CD8-positive, alpha-beta memory T cell (primary cell): ENCODE results near the gene TGIF2. TPM values are rescaled to one million over a fixed set of nuclear protein-coding genes. Genes with fewer than 3 reads are reported as not detected.
"Not testable (repeated sequence)": the region's sequence is repeated elsewhere in the genome, so short reads cannot be mapped to it uniquely, and the experiment has no call there.

Experiments used
- CTCF ChIA-PET: fragments of 350-600 bp; sonication (Branson Sonifier 250); formaldehyde crosslinking; loops from one replicate; lab custom pipeline; 2021; ENCODE audit warnings: antibody characterized with exemption; lab: Charles Lee
- POLR2A ChIA-PET: fragments of 350-600 bp; sonication (Branson Sonifier 250); formaldehyde crosslinking; loops from one replicate; lab custom pipeline; 2021; ENCODE audit warnings: antibody characterized with exemption; lab: Charles Lee
- DNase-seq, 5 donors: peaks; one replicate each; pipeline versions ENCODE4 v3.0.0 to v3.0.0-alpha.2; 2020 to 2022; ENCODE audit warnings: mixed read lengths in 1 of 5
- H3K27ac ChIP-seq: one replicate; pipeline ENCODE4 v1.7.0; 2013; ENCODE audit warnings: low read depth, mild to moderate bottlenecking, low read length, moderate library complexity
- H3K27me3 ChIP-seq: 2 replicates; pipeline ENCODE4 v1.7.0; 2013; ENCODE audit warnings: low read length, mild to moderate bottlenecking; ENCODE audit not compliant: insufficient read depth, poor library complexity, severe bottlenecking
- H3K36me3 ChIP-seq: 2 replicates; pipeline ENCODE4 v1.7.0; 2013; ENCODE audit warnings: mild to moderate bottlenecking, low read length, moderate library complexity; ENCODE audit not compliant: insufficient read depth
- H3K4me1 ChIP-seq: 2 replicates; pipeline ENCODE4 v1.7.0; 2013; ENCODE audit warnings: mild to moderate bottlenecking, low read length, moderate library complexity; ENCODE audit not compliant: insufficient read depth
- H3K4me3 ChIP-seq: 2 replicates; pipeline ENCODE4 v1.7.0; 2013; ENCODE audit warnings: mild to moderate bottlenecking, low read length
- H3K9me3 ChIP-seq: 2 replicates; pipeline ENCODE4 v1.7.0; 2013; ENCODE audit warnings: mild to moderate bottlenecking, low read length
- H3K27ac Mint-ChIP-seq, 8 donors: one replicate each; pipeline ENCODE4 v1.8.0; 2020 to 2021; ENCODE audit warnings: mixed read lengths in 8 of 8, mild to moderate bottlenecking in 6 of 8, inconsistent platforms in 3 of 8, moderate library complexity in 3 of 8
- H3K27me3 Mint-ChIP-seq, 2 donors: one replicate each; pipeline ENCODE4 v1.8.0; 2020 to 2021; ENCODE audit warnings: mixed read lengths in 2 of 2, mild to moderate bottlenecking in 1 of 2, moderate library complexity in 1 of 2
- H3K36me3 Mint-ChIP-seq, 3 donors: one replicate each; pipeline ENCODE4 v1.8.0; 2020 to 2021; ENCODE audit warnings: mixed read lengths in 3 of 3, inconsistent platforms in 1 of 3, mild to moderate bottlenecking in 1 of 3
- H3K4me1 Mint-ChIP-seq, 3 donors: one replicate each; pipeline ENCODE4 v1.8.0; 2020 to 2021; ENCODE audit warnings: mixed read lengths in 3 of 3, inconsistent platforms in 1 of 3, mild to moderate bottlenecking in 1 of 3
- H3K4me3 Mint-ChIP-seq, 7 donors: one replicate each; pipeline ENCODE4 v1.8.0; 2020 to 2021; ENCODE audit warnings: mixed read lengths in 7 of 7, mild to moderate bottlenecking in 6 of 7, moderate library complexity in 4 of 7, inconsistent platforms in 2 of 7
- H3K9me3 Mint-ChIP-seq, 5 donors: one replicate each; pipeline ENCODE4 v1.8.0; 2020 to 2022; ENCODE audit warnings: mixed read lengths in 5 of 5, mild to moderate bottlenecking in 3 of 5, moderate library complexity in 2 of 5, inconsistent platforms in 1 of 5
- polyA plus RNA-seq: library from polyadenylated mRNA; unstranded; fragments of 300-500 nt; fragmentation: Illumina TruSeq; gene quantifications from one replicate; pipeline ENCODE4 v1.2.3, GENCODE V29; 2021
- total RNA-seq, 2 experiments: library from RNA; stranded (reverse); gene quantifications; one replicate each; pipeline ENCODE4 v1.2.3, GENCODE V29; 2021

Gene TGIF2
- total and polyA plus RNA-seq, 3 experiments from 2014 or later: 24.6 to 49.8 (median 46.1) TPM

- Mint-ChIP-seq H3K36me3 (peaks cover 8 to 88% (median 22%) of the 10 kb centered on the region in 3 donors), H3K4me1 (peaks cover 47 to 76% (median 56%) of the 10 kb centered on the region in 3 donors), H3K27ac (peak overlapping the region; percentile 97 to 98 (median 97)), H3K4me3 (peak overlapping the region; percentile 43 to 87 (median 82)), H3K27me3 (no peaks in the 10 kb centered on the region), H3K9me3 (no peaks in the 10 kb centered on the region)
- H3K36me3 ChIP-seq: peaks cover 40% of the 10 kb centered on the region
- no peaks in the 10 kb centered on the region for H3K27me3 ChIP-seq
- peak overlapping the region; percentile 25 for H3K27ac ChIP-seq
- H3K9me3 ChIP-seq: no peaks in the 10 kb centered on the region
- peak in 4 of 5 donors; percentile 31 to 75 (median 52) for DNase-seq
- H3K4me1 ChIP-seq: peaks cover 39% of the 10 kb centered on the region
- ChIA-PET POLR2A (interaction anchor here (0.5 to 1.6 kb wide), 5 partner anchors 14 to 77 kb away, joined by 3 to 12 read pairs (median 7); partner anchors contain the start of genes RAB5IF, SLA2 and TGIF2), CTCF (interaction anchor here (0.8 to 4.3 kb wide), 9 partner anchors 9 to 258 kb away, joined by 3 to 16 read pairs (median 3); partner anchors contain the start of genes RAB5IF and SLA2)
- H3K4me3 ChIP-seq: peak overlapping the region; percentile 28
These were observed 56.6 kb downstream of the TGIF2 start for GRCh38 chr20:36629719-36630681.

GRCh38 chr20:36631646-36632045 is 58.2 kb downstream of the TGIF2 start:
- H3K4me1 Mint-ChIP-seq: peaks cover 49 to 83% (median 56%) of the 10 kb centered on the region in 3 donors
- DNase-seq: no peak
- H3K4me3 Mint-ChIP-seq: peak overlapping the region in 1 of 7 donors; percentile 16
- H3K36me3 ChIP-seq: peaks cover 45% of the 10 kb centered on the region
- H3K4me1 ChIP-seq: peaks cover 39% of the 10 kb centered on the region
- no peak overlapping the region for H3K4me3 ChIP-seq
- no peaks in the 10 kb centered on the region for H3K9me3 ChIP-seq
- no peaks in the 10 kb centered on the region for H3K9me3 Mint-ChIP-seq
- ChIA-PET POLR2A (no interaction called here), CTCF (interaction anchor here (2.2 kb wide), 1 partner anchor 18 kb away, joined by 5 read pairs; no protein-coding TSS in a partner anchor)
- H3K27ac ChIP-seq: no peak overlapping the region
- H3K27me3 Mint-ChIP-seq: no peaks in the 10 kb centered on the region
- peak overlapping the region; percentile 73 to 98 (median 90) for H3K27ac Mint-ChIP-seq
- peaks cover 8 to 85% (median 24%) of the 10 kb centered on the region in 3 donors for H3K36me3 Mint-ChIP-seq
- H3K27me3 ChIP-seq: no peaks in the 10 kb centered on the region

GRCh38 chr20:36632147-36632486 is 58.7 kb downstream of the TGIF2 start:
- no peak overlapping the region for H3K27ac ChIP-seq
- peaks cover 39% of the 10 kb centered on the region for H3K4me1 ChIP-seq
- no peaks in the 10 kb centered on the region for H3K9me3 Mint-ChIP-seq
- H3K4me3 ChIP-seq: no peak overlapping the region
- CTCF ChIA-PET: interaction anchor here (2.2 kb wide), 1 partner anchor 19 kb away, joined by 5 read pairs; no protein-coding TSS in a partner anchor
- H3K9me3 ChIP-seq: no peaks in the 10 kb centered on the region
- H3K4me1 Mint-ChIP-seq: peaks cover 47 to 81% (median 51%) of the 10 kb centered on the region in 3 donors
- no peaks in the 10 kb centered on the region for H3K27me3 Mint-ChIP-seq
- POLR2A ChIA-PET: no interaction called here
- H3K27me3 ChIP-seq: no peaks in the 10 kb centered on the region
- DNase-seq: no peak
- H3K27ac Mint-ChIP-seq: peak overlapping the region; percentile 73 to 98 (median 90)
- H3K36me3 ChIP-seq: peaks cover 40% of the 10 kb centered on the region
- peak overlapping the region in 2 of 7 donors; percentile 16 to 38 for H3K4me3 Mint-ChIP-seq
- H3K36me3 Mint-ChIP-seq: peaks cover 8 to 84% (median 21%) of the 10 kb centered on the region in 3 donors

GRCh38 chr20:36632487-36633284 is 59.3 kb downstream of the TGIF2 start:
- ChIA-PET POLR2A (interaction anchor here (1.1 kb wide), 1 partner anchor 13 kb away, joined by 3 read pairs; the partner anchor contains the start of gene SLA2), CTCF (interaction anchor here (2.2 kb wide), 1 partner anchor 19 kb away, joined by 5 read pairs; no protein-coding TSS in a partner anchor)
- Mint-ChIP-seq H3K9me3 (no peaks in the 10 kb centered on the region), H3K27me3 (no peaks in the 10 kb centered on the region), H3K4me1 (peaks cover 42 to 76% (median 48%) of the 10 kb centered on the region in 3 donors), H3K36me3 (peaks cover 8 to 84% (median 18%) of the 10 kb centered on the region in 3 donors), H3K4me3 (peak overlapping the region in 2 of 7 donors; percentile 16 to 38), H3K27ac (peak overlapping the region; percentile 73 to 98 (median 87))
- no peaks in the 10 kb centered on the region for H3K27me3 ChIP-seq
- no peak overlapping the region for H3K4me3 ChIP-seq
- H3K9me3 ChIP-seq: no peaks in the 10 kb centered on the region
- H3K36me3 ChIP-seq: peaks cover 34% of the 10 kb centered on the region
- peaks cover 35% of the 10 kb centered on the region for H3K4me1 ChIP-seq
- no peak for DNase-seq
- H3K27ac ChIP-seq: no peak overlapping the region

GRCh38 chr20:36633285-36633772 is 59.9 kb downstream of the TGIF2 start:
- CTCF ChIA-PET: interaction anchor here (1.1 to 2.2 kb wide), 2 partner anchors 20 to 42 kb away, joined by 3 to 5 read pairs; no protein-coding TSS in a partner anchor
- no peak for DNase-seq
- peak overlapping the region in 7 of 8 donors; percentile 29 to 98 (median 77) for H3K27ac Mint-ChIP-seq
- H3K9me3 ChIP-seq: no peaks in the 10 kb centered on the region
- H3K4me1 ChIP-seq: peaks cover 28% of the 10 kb centered on the region
- no peak overlapping the region for H3K4me3 Mint-ChIP-seq
- peaks cover 29% of the 10 kb centered on the region for H3K36me3 ChIP-seq
- H3K27me3 ChIP-seq: no peaks in the 10 kb centered on the region
- POLR2A ChIA-PET: interaction anchor here (1.1 kb wide), 1 partner anchor 12 kb away, joined by 3 read pairs; the partner anchor contains the start of gene SLA2
- H3K27me3 Mint-ChIP-seq: no peaks in the 10 kb centered on the region
- peaks cover 35 to 73% (median 41%) of the 10 kb centered on the region in 3 donors for H3K4me1 Mint-ChIP-seq
- H3K9me3 Mint-ChIP-seq: no peaks in the 10 kb centered on the region
- peaks cover 3 to 84% (median 18%) of the 10 kb centered on the region in 3 donors for H3K36me3 Mint-ChIP-seq
- no peak overlapping the region for H3K27ac ChIP-seq
- no peak overlapping the region for H3K4me3 ChIP-seq

- no peak overlapping the region for H3K4me3 ChIP-seq
- H3K4me1 Mint-ChIP-seq: peaks cover 32 to 69% (median 33%) of the 10 kb centered on the region in 3 donors
- H3K27ac Mint-ChIP-seq: peak overlapping the region in 7 of 8 donors; percentile 29 to 93 (median 78)
- peaks cover 18% of the 10 kb centered on the region for H3K4me1 ChIP-seq
- ChIA-PET CTCF (interaction anchor here (1.1 kb wide), 1 partner anchor 43 kb away, joined by 3 read pairs; no protein-coding TSS in a partner anchor), POLR2A (no interaction called here)
- no peaks in the 10 kb centered on the region for H3K9me3 ChIP-seq
- peaks cover 39% of the 10 kb centered on the region for H3K36me3 ChIP-seq
- no peak for DNase-seq
- H3K27ac ChIP-seq: no peak overlapping the region
- peaks cover 3 to 88% (median 17%) of the 10 kb centered on the region in 3 donors for H3K36me3 Mint-ChIP-seq
- H3K4me3 Mint-ChIP-seq: no peak overlapping the region
- H3K27me3 Mint-ChIP-seq: no peaks in the 10 kb centered on the region
- no peaks in the 10 kb centered on the region for H3K27me3 ChIP-seq
- H3K9me3 Mint-ChIP-seq: no peaks in the 10 kb centered on the region
These were observed 60.9 kb downstream of the TGIF2 start for GRCh38 chr20:36634342-36634741.

GRCh38 chr20:36638876-36639400 is 65.5 kb downstream of the TGIF2 start:
- Mint-ChIP-seq H3K4me1 (peaks cover 28 to 58% (median 34%) of the 10 kb centered on the region in 3 donors), H3K36me3 (peaks cover 3 to 84% (median 7%) of the 10 kb centered on the region in 3 donors), H3K27ac (peak overlapping the region in 2 of 8 donors; percentile 48 to 58)
- H3K27me3 ChIP-seq, POLR2A ChIA-PET, H3K27me3 Mint-ChIP-seq, H3K9me3 Mint-ChIP-seq, H3K9me3 ChIP-seq, H3K4me3 ChIP-seq, DNase-seq, H3K27ac ChIP-seq, H3K4me3 Mint-ChIP-seq: not testable (repeated sequence)
- CTCF ChIA-PET: interaction anchor here (1.2 kb wide), 1 partner anchor 9 kb away, joined by 3 read pairs; no protein-coding TSS in a partner anchor
- Histone ChIP-seq H3K4me1 (peaks cover 30% of the 10 kb centered on the region), H3K36me3 (peaks cover 40% of the 10 kb centered on the region)
